HG03571 (cell line): Measurements from ENCODE around the gene ACTN4.
"Not testable (repeated sequence)": the region's sequence is repeated elsewhere in the genome, so short reads cannot be mapped to it uniquely, and the experiment has no call there.

Experiments used
- ATAC-seq: cut with Tn5 transposase; IDR thresholded peaks from one replicate; pipeline ENCODE4 v1.9.1; 2021; ENCODE audit not compliant: unreplicated experiment

Gene ACTN4

GRCh38 chr19:38735257-38735686, 87.8 kb downstream of the ACTN4 start:
- ATAC-seq = no peak

GRCh38 chr19:38736036-38736412, 88.6 kb downstream of the ACTN4 start:
- ATAC-seq = no peak

GRCh38 chr19:38736413-38737280, 89.2 kb downstream of the ACTN4 start:
- no peak for ATAC-seq

DNA sequence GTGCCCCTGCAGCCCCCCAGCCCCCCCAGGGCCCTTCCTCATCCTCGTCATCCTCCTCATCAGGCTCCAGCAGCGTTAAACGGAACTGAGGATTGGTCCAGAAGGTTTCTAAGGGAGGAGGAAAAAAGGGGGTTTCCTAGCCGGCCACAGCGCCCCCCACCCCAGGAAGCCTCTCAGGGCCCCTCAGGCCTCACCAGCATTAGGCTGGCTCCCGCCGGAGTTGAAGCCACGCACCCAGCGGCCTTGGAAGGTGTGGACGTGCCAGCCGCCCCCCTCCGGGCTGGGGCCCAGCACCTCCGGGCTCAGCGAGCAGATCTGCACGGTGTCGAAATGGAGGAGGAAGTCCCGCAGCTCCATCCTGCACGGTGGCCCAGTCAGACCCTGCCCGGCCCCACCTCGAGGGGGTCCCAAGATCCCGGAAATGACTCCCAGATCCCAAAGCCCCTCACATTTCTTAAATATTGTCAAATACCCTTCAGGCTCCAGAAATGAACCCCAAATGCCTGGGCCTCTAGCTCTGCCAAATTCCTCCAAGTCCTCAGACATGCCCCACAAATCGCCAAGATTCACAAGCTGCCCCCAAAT, 89.9 kb downstream of the ACTN4 start:
- no peak for ATAC-seq

- no peak for ATAC-seq
Measured at GRCh38 chr19:38737921-38738737, 90.7 kb downstream of the ACTN4 start.

- no peak for ATAC-seq
Measured at GRCh38 chr19:38739440-38740256, 92.2 kb downstream of the ACTN4 start.

- no peak for ATAC-seq
Measured at GRCh38 chr19:38740257-38740592, 92.8 kb downstream of the ACTN4 start.

DNA sequence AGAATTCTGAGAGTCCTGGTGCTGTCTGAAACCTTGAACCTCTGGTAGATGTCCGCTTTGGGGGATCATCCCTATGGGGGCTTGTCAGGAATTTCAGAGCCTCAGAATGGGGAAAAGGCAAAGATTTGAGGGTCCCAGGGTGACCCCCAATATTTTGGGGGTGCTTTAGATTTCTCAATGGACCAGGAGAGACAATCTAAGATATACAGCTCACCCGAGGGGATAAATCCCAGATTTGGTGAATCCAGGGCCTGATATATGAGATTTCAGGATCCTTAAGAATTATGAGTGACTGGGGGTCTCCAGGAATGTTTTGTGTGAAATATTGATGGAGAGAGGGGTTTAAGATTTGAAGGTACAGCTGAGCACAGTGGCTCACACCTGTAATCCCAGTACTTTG, 93.5 kb downstream of the ACTN4 start:
- ATAC-seq = no peak

GRCh38 chr19:38741670-38742069, 94.2 kb downstream of the ACTN4 start:
- ATAC-seq = no peak

DNA sequence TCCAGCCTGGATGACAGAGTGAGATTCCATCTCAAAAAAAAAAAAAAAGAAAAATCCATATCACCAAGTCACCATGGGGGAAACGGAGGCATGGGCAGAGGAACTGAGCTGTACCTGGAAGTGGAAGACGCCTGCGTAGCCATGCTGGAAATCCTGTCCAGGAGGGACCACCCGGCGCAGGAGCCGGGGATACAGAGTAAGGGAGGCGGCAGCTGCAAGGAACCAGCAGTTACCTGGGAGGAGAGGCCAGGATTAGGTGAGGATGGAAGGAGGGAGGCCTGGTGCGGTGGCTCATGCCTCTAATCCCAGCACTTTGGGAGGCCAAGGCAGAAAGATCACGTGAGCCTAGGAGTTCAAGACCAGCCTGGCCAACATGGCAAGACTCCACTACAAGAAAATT, 94.8 kb downstream of the ACTN4 start:
- ATAC-seq = no peak

- ATAC-seq = no peak
Measured at GRCh38 chr19:38742906-38743305, 95.5 kb downstream of the ACTN4 start.

- no peak for ATAC-seq
Measured at GRCh38 chr19:38743394-38744297, 96.2 kb downstream of the ACTN4 start.

- no peak for ATAC-seq
Measured at GRCh38 chr19:38744298-38744681, 96.8 kb downstream of the ACTN4 start, which contains the start of gene CAPN12. Gene CAPN12 (minus strand): TSS chr19:38744474. CDS start chr19:38744165, 309 bp downstream.

GRCh38 chr19:38744874-38745273, 97.4 kb downstream of the ACTN4 start:
- ATAC-seq = no peak

DNA sequence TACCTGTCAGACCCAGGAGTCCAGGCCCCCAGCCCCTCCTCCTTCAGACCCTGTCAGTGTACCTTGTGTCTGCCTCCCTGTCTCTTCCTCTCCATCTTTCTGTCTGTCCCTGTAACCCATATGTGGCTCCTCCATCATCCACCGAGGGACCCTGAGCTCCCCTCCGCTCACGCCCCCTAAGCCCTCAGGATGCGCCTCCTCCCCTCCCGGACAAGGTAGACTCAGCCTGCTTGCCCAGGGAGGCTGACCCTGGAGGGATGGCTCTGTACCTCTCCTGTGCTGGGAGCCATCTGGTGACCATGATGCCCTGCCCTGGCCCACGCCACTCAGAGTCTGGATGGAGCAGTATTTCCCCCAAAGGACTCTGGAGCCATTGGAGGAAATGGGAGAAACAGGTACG, 97.9 kb downstream of the ACTN4 start:
- ATAC-seq = no peak

GRCh38 chr19:38753783-38754182, 106.3 kb downstream of the ACTN4 start:
- ATAC-seq = not testable (repeated sequence)

DNA sequence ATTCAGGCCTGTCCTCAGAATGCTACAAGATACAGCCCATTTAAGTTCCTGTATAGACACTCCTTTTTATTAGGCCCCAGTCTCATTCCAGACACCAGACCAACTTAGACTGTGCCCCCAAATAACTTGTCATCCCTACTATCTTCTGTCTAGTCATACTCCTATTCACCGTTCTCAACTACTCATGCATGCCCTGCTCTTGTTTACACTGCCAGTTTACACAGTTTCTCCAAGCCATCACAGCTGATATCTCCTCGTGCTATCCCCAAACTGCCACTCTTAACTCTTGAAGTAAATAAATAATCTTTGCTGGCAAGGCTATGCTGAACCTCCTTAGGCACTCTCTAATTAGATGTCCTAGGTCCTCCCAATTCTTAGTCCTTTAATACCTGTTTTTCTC, 106.7 kb downstream of the ACTN4 start:
- ATAC-seq = not testable (repeated sequence)

GRCh38 chr19:38759590-38760003, 112.1 kb downstream of the ACTN4 start:
- no peak for ATAC-seq

DNA sequence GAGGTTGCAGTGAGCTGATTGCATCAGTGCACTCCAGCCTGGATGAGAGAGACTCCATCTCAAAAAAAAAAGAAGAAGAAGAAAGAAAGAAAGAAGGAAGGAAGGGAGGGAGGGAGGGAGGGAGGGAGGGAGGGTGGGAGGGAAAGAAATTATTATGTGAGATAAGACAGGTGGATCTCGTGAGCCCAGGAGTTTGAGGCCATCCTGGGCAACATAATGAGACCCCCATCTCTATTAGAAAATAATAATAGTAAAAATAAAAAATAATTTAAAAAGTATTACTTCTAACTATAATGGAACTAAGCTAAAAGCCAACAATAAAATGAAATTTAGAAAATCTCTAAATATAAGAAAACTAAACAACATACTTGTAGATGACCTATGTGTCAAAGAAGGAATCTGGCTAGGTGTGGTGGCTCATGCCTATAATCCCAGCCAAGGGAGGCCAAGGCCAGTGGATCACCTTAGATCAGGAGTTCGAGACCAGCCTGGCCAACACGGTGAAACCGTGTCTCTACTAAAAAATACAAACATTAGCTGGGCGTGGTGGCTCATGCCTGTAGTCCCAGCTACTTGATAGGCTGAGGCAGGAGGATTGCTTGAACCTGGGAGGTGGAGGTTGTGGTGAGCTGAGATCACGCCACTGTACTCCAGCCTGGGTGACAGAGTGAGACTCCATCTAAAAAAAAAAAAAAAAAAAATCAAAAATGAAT, 113.5 kb downstream of the ACTN4 start:
- ATAC-seq = not testable (repeated sequence)
